ENCODE results near the gene XG.
"Not testable (repeated sequence)": the region's sequence is repeated elsewhere in the genome, so short reads cannot be mapped to it uniquely, and the experiment has no call there.

The XG gene

GRCh38 chrX:2774057-2774456, 22.2 kb downstream of the XG start:
- no peak overlapping the region for H3K4me3 ChIP-seq (ENCODE audit: low read depth, low read length)
- no peak for TF ChIP-seq CTCF (IDR thresholded peaks at IDR 0.05; ENCODE audit: low read depth, low read length)

DNA sequence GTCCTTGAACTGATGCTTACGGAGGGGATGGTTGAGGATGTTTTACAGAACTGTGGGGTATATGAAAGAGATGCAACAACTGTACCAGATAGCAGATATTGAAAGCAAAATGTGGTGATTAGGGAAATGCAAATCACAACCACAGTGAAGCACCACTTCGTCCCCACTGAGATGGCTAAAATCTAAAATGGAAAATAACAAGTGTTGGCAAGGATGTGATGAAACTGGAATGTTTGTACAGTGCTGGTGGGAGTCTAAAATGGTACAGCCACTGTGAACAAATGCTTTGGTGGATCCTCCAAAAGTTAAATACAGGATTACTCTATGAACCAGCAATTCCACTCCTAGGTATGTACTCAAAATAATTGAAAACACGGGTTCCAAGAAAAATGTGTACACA, 22.9 kb downstream of the XG start:
- TF ChIP-seq CTCF (IDR thresholded peaks at IDR 0.05; ENCODE audit: low read depth, low read length), result no peak
- H3K4me3 ChIP-seq (ENCODE audit: low read depth, low read length), result no peak overlapping the region

DNA sequence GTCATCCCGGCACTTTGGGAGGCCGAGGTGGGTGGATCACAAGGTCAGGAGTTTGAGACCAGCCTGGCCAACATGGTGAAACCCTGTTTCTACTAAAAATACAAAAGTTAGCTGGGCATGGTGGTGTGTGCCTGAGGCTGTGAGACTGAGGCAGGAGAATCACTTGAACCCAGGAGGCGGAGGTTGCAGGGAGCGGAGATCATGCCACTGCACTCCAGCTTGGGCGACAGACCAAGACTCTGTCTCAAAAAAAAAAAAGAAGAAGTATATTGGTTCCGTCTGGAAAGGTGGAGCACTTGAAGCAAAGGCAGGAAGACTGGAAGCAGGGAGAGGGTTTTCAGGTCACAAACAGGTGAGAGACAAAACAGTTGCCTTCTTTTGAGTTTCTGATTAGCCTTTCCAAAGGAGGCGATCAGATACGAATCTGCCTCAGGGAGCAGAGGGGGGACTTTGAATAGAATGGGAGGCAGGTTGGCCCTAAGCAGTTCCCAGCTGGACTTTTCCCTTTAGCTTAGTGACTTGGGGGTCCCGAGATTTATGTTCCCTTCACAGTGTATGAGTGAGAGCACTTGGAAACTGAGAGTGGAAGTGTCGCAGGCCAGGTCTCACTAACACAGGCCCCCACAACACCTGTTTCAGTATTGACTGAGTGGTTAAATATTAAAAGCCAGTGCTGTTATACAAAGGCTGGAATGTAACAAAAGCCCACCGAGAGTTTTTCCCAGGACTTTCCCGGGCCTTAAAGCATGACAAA, 28.8 kb downstream of the XG start:
- H3K4me3 ChIP-seq (ENCODE audit: low read depth, low read length), result not testable (repeated sequence)

DNA sequence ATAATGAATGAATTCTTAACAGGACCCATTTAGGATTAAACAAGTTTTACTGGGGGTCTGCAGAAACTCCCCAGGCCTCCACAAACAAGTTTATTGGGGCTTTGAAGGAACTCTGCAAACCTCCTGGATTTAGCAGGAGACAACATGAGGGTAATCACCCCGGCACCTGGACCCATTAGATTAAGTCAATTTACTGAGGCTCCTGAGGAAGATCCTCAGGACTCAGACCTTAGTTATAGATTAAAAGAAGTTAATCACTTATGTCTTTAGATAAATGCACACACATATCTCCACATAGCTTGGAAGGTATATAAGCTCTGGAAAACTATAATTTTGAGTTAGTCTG, 29.4 kb downstream of the XG start:
- TF ChIP-seq CTCF (IDR thresholded peaks at IDR 0.05; ENCODE audit: low read depth, low read length), result no peak
- no peak overlapping the region for H3K4me3 ChIP-seq (ENCODE audit: low read depth, low read length)

GRCh38 chrX:2781698-2782097, 29.9 kb downstream of the XG start:
- no peak for TF ChIP-seq CTCF (IDR thresholded peaks at IDR 0.05; ENCODE audit: low read depth, low read length)
- H3K4me3 ChIP-seq (ENCODE audit: low read depth, low read length), result no peak overlapping the region

DNA sequence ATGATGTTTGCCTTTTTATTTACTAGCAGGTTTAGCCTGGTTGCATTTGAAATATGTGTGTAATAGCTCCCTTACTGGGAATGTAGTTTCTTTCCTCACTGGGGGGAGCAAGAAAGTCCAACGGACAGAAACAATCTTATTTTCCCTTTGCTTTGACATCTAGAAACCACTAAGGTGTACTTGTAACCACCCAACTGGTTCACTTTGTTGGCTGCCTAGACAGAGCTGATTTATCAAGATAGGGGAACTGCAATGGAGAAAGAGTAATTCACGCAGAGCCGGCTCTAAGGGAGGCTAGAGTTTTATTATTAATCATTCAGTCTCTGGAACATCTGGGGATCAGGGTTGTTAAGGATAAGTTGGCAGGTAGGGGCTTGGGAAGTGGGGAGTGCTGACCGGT, 30.3 kb downstream of the XG start:
- no peak for TF ChIP-seq CTCF (IDR thresholded peaks at IDR 0.05; ENCODE audit: low read depth, low read length)
- no peak overlapping the region for H3K4me3 ChIP-seq (ENCODE audit: low read depth, low read length)

DNA sequence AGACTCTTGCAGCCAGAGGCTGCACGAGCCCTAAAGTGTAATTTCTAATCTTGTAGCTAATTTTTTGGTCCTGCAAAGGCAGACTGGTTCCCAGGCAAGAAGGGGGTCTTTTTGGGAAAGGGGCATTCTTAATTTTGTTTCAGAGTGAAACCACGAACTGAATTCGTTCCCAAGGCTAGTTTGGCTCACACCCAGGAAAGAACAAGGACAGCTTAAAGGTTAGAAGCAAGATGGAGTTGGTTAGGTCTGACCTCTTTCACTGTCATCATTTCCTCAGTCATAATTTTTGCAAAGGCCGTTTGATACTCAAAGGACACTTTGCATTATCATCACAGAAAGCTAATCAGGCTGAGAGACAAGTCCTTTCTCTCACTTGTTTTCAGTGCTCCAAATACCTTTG, 30.9 kb downstream of the XG start:
- H3K4me3 ChIP-seq (ENCODE audit: low read depth, low read length), result no peak overlapping the region
- no peak for TF ChIP-seq CTCF (IDR thresholded peaks at IDR 0.05; ENCODE audit: low read depth, low read length)

- H3K4me3 ChIP-seq (ENCODE audit: low read depth, low read length), result no peak overlapping the region
- TF ChIP-seq CTCF (IDR thresholded peaks at IDR 0.05; ENCODE audit: low read depth, low read length), result no peak
Observed at GRCh38 chrX:2784026-2784425, 32.2 kb downstream of the XG start.
